Uterus (tissue), 4 donors: ENCODE data around the gene ZNF423. TPM values are rescaled to one million over a fixed set of nuclear protein-coding genes. Genes with fewer than 3 reads are reported as not detected.

Experiments used
- DNase-seq, 2 donors: peaks; one replicate each; pipeline ENCODE4 v3.0.0-alpha.2; 2019 to 2020
- H3K27ac ChIP-seq, 2 donors: fragments of 200-600 bp; sonication (generic); 1 replicate in 1 of 2; 2 replicates in 1 of 2; pipeline ENCODE4 v1.5.1; 2016 to 2018
- H3K27me3 ChIP-seq, 2 donors: fragments of 200-600 bp; sonication (generic); one replicate each; pipeline ENCODE4 v1.5.1; 2018 to 2019; ENCODE audit warnings: control low read depth in 1 of 2
- H3K36me3 ChIP-seq, 2 donors: fragments of 200-600 bp; sonication (generic); one replicate each; pipeline ENCODE4 v1.5.1; 2019; ENCODE audit warnings: control low read depth in 1 of 2
- H3K4me1 ChIP-seq, 2 donors: fragments of 200-600 bp; sonication (generic); one replicate each; pipeline ENCODE4 v1.5.1; 2018 to 2019; ENCODE audit warnings: control low read depth in 1 of 2
- H3K4me3 ChIP-seq, 2 donors: fragments of 200-600 bp; sonication (generic); 1 replicate in 1 of 2; 2 replicates in 1 of 2; pipeline ENCODE4 v1.5.1; 2018 to 2019; ENCODE audit warnings: mild to moderate bottlenecking in 1 of 2
- H3K9me3 ChIP-seq, 2 donors: fragments of 200-600 bp; sonication (generic); one replicate each; pipeline ENCODE4 v1.5.1; 2019; ENCODE audit warnings: control low read depth in 1 of 2
- POLR2A ChIP-seq, 2 donors: fragments of 450-650 bp; IDR thresholded peaks; one replicate each; pipeline ENCODE4 v1.6.1; 2016; ENCODE audit warnings: antibody characterized with exemption in 2 of 2, mild to moderate bottlenecking in 1 of 2, moderate library complexity in 1 of 2
- intact Hi-C: fragments of 100-400 bp; cut with DNase I; formaldehyde crosslinking; loops from one replicate; pipeline ENCODE4 v1.15.1; 2023; ENCODE audit warnings: low total_unique reads
- total RNA-seq, 4 donors: library from RNA; depleted of rRNA in 3 of 4; stranded (reverse); fragments of >200 nt in 3 of 4; gene quantifications; one replicate each; pipeline versions ENCODE4 v1.1.0 to v1.2.4, GENCODE V29; 2014 to 2023
- TF ChIP-seq, protein P1 (sequence below), 4 experiments: fragments of 200-600 bp in 2 of 4; fragments of 450-650 bp in 2 of 4; sonication (generic) in 2 of 4; IDR thresholded peaks; one replicate each; pipeline ENCODE4 v1.5.1; 2016 to 2019; ENCODE audit warnings: antibody characterized with exemption in 4 of 4, mild to moderate bottlenecking in 2 of 4, moderate library complexity in 1 of 4
- donor health status: DM: yes; HTN: yes; CAD: no.

The ZNF423 gene
- total RNA-seq, 4 donors from 2014 or later: 7.1 to 33.5 (median 14.7) TPM

DNA sequence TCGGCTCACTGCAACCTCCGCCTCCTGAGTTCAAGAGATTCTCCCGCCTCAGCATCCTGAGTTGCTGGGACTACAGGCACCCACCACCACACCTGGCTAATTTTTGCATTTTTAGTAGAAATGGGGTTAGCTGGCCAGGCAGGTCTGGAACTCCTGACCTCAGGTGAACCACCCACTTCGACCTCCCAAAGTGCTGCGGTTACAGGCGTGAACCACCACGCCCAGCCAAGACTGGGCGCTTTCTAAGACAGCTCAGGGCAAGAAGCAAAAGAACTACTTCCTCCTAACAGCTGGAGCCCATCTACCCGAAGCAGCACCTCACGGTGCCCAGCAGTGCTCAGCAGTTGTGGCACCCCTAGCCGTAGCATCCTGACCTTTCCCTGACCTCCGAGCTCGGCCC, 109.4 kb downstream of the ZNF423 start:
- Histone ChIP-seq H3K9me3 (no peaks in the 10 kb centered on the region), H3K27me3 (no peaks in the 10 kb centered on the region), H3K4me3 (no peak overlapping the region), H3K36me3 (no peaks in the 10 kb centered on the region), H3K27ac (no peak overlapping the region), H3K4me1 (no peaks in the 10 kb centered on the region)
- DNase-seq: no peak
- intact Hi-C loops: no loop called here
- TF ChIP-seq, protein P1, sequence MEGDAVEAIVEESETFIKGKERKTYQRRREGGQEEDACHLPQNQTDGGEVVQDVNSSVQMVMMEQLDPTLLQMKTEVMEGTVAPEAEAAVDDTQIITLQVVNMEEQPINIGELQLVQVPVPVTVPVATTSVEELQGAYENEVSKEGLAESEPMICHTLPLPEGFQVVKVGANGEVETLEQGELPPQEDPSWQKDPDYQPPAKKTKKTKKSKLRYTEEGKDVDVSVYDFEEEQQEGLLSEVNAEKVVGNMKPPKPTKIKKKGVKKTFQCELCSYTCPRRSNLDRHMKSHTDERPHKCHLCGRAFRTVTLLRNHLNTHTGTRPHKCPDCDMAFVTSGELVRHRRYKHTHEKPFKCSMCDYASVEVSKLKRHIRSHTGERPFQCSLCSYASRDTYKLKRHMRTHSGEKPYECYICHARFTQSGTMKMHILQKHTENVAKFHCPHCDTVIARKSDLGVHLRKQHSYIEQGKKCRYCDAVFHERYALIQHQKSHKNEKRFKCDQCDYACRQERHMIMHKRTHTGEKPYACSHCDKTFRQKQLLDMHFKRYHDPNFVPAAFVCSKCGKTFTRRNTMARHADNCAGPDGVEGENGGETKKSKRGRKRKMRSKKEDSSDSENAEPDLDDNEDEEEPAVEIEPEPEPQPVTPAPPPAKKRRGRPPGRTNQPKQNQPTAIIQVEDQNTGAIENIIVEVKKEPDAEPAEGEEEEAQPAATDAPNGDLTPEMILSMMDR (IDR thresholded peaks at IDR 0.05): no peak
- TF ChIP-seq POLR2A (IDR thresholded peaks at IDR 0.05): no peak

DNA sequence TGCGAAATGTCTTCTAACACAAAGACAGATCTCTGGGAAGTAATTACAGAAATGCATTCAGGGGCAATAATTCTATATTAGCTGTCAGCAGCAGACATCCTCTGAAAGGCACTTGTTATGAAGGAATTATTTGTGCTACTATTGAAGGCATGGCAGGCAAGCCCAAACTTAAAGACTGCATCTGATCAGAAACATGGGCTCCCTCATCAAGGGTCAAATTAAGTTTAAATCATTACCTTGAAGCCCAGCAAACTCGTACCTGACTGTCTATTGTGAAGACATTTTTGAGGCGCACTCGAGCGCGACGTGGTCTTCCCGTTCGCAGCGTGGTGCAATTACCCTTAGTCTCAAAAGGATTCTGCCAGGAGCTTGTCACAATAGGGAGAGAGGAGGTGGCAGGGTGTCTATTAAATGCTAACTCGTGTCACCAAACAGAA, 110.6 kb downstream of the ZNF423 start:
- TF ChIP-seq, protein P1 (IDR thresholded peaks at IDR 0.05): no peak
- no peak for TF ChIP-seq POLR2A (IDR thresholded peaks at IDR 0.05)
- no peaks in the 10 kb centered on the region for H3K4me1 ChIP-seq
- no peak overlapping the region for H3K4me3 ChIP-seq
- H3K9me3 ChIP-seq: no peaks in the 10 kb centered on the region
- no peak for DNase-seq
- H3K27me3 ChIP-seq: no peaks in the 10 kb centered on the region
- H3K27ac ChIP-seq: no peak overlapping the region
- H3K36me3 ChIP-seq: no peaks in the 10 kb centered on the region
- intact Hi-C loops: no loop called here

DNA sequence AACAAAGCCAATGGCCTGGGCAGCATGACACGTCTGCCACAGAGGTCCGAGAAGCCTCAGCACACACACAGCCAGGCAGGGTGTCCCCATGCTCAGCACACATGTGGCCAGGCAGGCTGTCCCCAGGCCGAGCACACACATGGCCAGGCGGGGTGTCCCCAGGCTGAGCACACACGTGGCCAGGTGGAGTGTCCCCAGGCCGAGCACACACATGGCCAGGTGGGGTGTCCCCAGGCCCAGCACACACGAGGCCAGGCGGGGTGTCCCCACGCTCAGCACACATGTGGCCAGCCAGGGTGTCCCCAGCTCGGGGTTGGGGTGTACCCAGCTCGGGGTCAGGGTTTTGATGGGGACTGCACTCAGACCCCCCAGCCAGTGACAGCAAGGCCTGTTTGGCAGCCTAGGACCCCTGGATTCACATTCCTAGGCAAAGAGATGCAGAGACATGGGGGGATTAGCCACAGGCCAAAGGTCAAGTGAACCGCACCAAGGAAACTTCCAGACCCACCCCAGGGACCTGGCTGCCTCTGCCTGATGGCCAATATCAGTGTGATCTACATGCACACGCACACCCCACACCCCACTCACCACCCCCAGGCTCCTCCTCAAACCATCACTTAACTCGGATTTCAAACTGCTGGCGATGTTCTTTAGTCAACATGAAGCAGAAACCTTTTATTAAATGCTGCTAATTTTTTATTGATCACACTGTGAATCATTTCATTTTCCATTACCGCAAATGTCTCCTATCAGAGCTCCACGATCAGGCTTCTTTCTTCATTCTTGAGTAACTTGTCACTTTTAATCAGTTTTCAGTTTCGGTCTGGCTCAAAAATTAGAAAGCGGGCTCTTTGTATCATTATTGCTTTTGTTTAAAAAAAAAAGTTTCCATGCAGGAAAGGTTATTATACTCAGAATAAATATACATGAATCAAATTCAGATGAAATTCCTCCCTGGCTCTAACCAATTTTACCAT, 111.4 kb downstream of the ZNF423 start:
- Histone ChIP-seq H3K27ac (no peak overlapping the region), H3K27me3 (no peaks in the 10 kb centered on the region), H3K4me3 (no peak overlapping the region), H3K4me1 (no peaks in the 10 kb centered on the region), H3K9me3 (no peaks in the 10 kb centered on the region), H3K36me3 (no peaks in the 10 kb centered on the region)
- no peak for DNase-seq
- intact Hi-C loops: no loop called here
- no peak for TF ChIP-seq POLR2A (IDR thresholded peaks at IDR 0.05)
- TF ChIP-seq, protein P1 (IDR thresholded peaks at IDR 0.05): no peak

DNA sequence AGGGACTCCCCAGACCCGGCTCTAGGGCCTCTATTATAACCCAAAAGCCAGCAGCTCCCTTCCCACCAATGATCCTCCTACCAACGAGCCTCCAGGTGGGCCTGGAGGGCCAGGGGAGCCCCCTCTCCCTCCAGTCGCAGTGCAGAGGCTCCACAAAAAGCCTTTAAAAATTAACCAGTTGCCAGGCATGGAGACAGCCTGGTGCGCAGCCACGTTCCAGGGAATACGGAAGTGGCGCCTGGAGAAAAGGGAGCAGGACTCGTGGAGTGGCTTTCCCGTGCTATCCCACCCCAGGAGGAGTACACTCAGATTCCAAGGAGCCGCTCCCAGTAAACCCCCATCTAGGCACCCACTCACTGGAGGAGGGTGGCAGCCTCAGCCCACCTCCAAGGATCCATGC, 112.3 kb downstream of the ZNF423 start:
- intact Hi-C loops: no loop called here
- Histone ChIP-seq H3K36me3 (no peaks in the 10 kb centered on the region), H3K27me3 (no peaks in the 10 kb centered on the region), H3K9me3 (no peaks in the 10 kb centered on the region), H3K4me3 (no peak overlapping the region), H3K27ac (no peak overlapping the region), H3K4me1 (no peaks in the 10 kb centered on the region)
- no peak for TF ChIP-seq POLR2A (IDR thresholded peaks at IDR 0.05)
- TF ChIP-seq, protein P1 (IDR thresholded peaks at IDR 0.05): no peak
- DNase-seq: no peak

DNA sequence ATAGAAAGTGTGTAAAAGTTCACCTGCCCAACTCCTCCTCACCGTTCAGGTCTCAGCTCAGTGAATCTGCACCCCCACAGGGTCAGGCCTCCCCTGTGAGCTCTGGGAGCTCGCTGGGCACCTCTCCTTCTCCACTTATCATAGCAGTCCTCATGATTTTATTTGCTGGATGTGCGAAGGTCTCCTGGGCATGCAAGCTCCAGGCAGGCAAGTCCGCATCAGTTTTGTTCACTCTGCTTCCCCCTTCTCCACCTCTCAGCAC, 112.8 kb downstream of the ZNF423 start:
- H3K4me3 ChIP-seq: no peak overlapping the region
- no peaks in the 10 kb centered on the region for H3K9me3 ChIP-seq
- no peaks in the 10 kb centered on the region for H3K36me3 ChIP-seq
- DNase-seq: no peak
- intact Hi-C loops: no loop called here
- no peaks in the 10 kb centered on the region for H3K4me1 ChIP-seq
- no peaks in the 10 kb centered on the region for H3K27me3 ChIP-seq
- TF ChIP-seq, protein P1 (IDR thresholded peaks at IDR 0.05): no peak
- TF ChIP-seq POLR2A (IDR thresholded peaks at IDR 0.05): no peak
- H3K27ac ChIP-seq: no peak overlapping the region
